Measurements from ENCODE around the gene KLHDC4. TPM values are rescaled to one million over a fixed set of nuclear protein-coding genes. Genes with fewer than 3 reads are reported as not detected.

The KLHDC4 gene
- total RNA-seq, 2 donors from 2014 or later, result 21.8 to 79.4 TPM

- TF ChIP-seq CTCF (IDR thresholded peaks at IDR 0.05), result no peak
- intact Hi-C loops (cut with DNase I), result no loop called here
Measured at GRCh38 chr16:87801679-87802259, 36.0 kb upstream of the KLHDC4 start.

GRCh38 chr16:87800497-87800896 lies 34.7 kb upstream of the KLHDC4 start:
- no peak overlapping the region for H3K9ac ChIP-seq (ENCODE audit: low read depth in 2 of 2, low read length in 2 of 2)
- H3K36me3 ChIP-seq, result no peaks in the 10 kb centered on the region
- TF ChIP-seq CTCF (IDR thresholded peaks at IDR 0.05), result no peak
- intact Hi-C loops (cut with DNase I), result no loop called here
- no peak overlapping the region for H3K4me3 ChIP-seq
- H3K9me3 ChIP-seq, result no peaks in the 10 kb centered on the region
- no peaks in the 10 kb centered on the region for H3K27me3 ChIP-seq
- H3K4me1 ChIP-seq, result no peaks in the 10 kb centered on the region
- no peak overlapping the region for H3K27ac ChIP-seq
- DNase-seq, result no peak

More at GRCh38 chr16:87801679-87802259, 36.0 kb upstream of the KLHDC4 start:
- no peaks in the 10 kb centered on the region for H3K36me3 ChIP-seq
- H3K27ac ChIP-seq, result no peak overlapping the region
- no peak overlapping the region for H3K9ac ChIP-seq (ENCODE audit: low read depth in 2 of 2, low read length in 2 of 2)
- H3K27me3 ChIP-seq, result no peaks in the 10 kb centered on the region
- H3K4me3 ChIP-seq, result no peak overlapping the region
- no peak for DNase-seq
- H3K4me1 ChIP-seq, result peaks cover 6% of the 10 kb centered on the region
- H3K9me3 ChIP-seq, result no peaks in the 10 kb centered on the region

DNA sequence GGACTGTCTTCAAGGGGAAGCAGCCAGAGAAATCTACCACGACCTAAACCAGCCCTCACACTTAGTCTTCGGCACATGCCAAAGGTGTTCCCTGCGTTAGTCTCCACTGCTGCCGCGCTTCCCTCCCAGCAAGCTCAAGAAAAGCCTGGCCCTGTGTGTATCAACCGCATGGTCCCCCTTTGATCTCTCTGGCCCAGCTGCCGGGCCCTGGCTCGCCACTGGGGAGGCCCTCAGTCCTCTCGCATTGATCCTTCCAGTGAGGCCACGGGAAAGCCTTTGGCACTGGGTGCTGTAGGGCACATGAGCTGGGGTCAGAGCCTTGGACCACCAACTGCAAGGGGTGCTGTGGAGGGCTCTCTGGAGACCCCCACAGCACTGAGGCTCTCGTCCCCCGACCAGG lies 29.6 kb upstream of the KLHDC4 start:
- Histone ChIP-seq H3K4me3 (no peak overlapping the region), H3K9ac (ENCODE audit: low read depth in 2 of 2, low read length in 2 of 2) (no peak overlapping the region)

GRCh38 chr16:87794485-87795078 lies 28.8 kb upstream of the KLHDC4 start:
- intact Hi-C loops (cut with DNase I), result no loop called here
- Histone ChIP-seq H3K4me1 (no peaks in the 10 kb centered on the region), H3K27me3 (no peaks in the 10 kb centered on the region)

More for the DNA sequence above, 29.6 kb upstream of the KLHDC4 start:
- H3K9me3 ChIP-seq, result no peaks in the 10 kb centered on the region
- no peak overlapping the region for H3K27ac ChIP-seq
- no peaks in the 10 kb centered on the region for H3K36me3 ChIP-seq
- intact Hi-C loops (cut with DNase I), result no loop called here
- H3K4me1 ChIP-seq, result no peaks in the 10 kb centered on the region
- TF ChIP-seq CTCF (IDR thresholded peaks at IDR 0.05), result no peak
- no peaks in the 10 kb centered on the region for H3K27me3 ChIP-seq
- no peak for DNase-seq

GRCh38 chr16:87792205-87792565 lies 26.4 kb upstream of the KLHDC4 start:
- TF ChIP-seq CTCF (IDR thresholded peaks at IDR 0.05), result no peak
- DNase-seq, result no peak
- Histone ChIP-seq H3K4me1 (no peaks in the 10 kb centered on the region), H3K9me3 (no peaks in the 10 kb centered on the region), H3K9ac (ENCODE audit: low read depth in 2 of 2, low read length in 2 of 2) (no peak overlapping the region), H3K36me3 (no peaks in the 10 kb centered on the region), H3K27ac (no peak overlapping the region), H3K27me3 (no peaks in the 10 kb centered on the region), H3K4me3 (no peak overlapping the region)
- intact Hi-C loops (cut with DNase I), result no loop called here

More at GRCh38 chr16:87794485-87795078, 28.8 kb upstream of the KLHDC4 start:
- TF ChIP-seq CTCF (IDR thresholded peaks at IDR 0.05), result no peak
- Histone ChIP-seq H3K36me3 (no peaks in the 10 kb centered on the region), H3K4me3 (no peak overlapping the region), H3K9ac (ENCODE audit: low read depth in 2 of 2, low read length in 2 of 2) (no peak overlapping the region), H3K27ac (no peak overlapping the region), H3K9me3 (no peaks in the 10 kb centered on the region)
- DNase-seq, result no peak
